HFF-Myc (cell line): ENCODE measurements around the gene CILP.

Experiments used
- DNase-seq: peaks from one replicate; pipeline ENCODE4 v3.0.0-alpha.2; 2011; ENCODE audit warnings: low read depth; ENCODE audit errors: extremely low read depth
- H3K4me3 ChIP-seq: replicated peaks from 2 replicates; pipeline ENCODE4 v1.5.1; 2011; ENCODE audit warnings: low read depth, mild to moderate bottlenecking, control low read depth, low read length
- CTCF ChIP-seq: IDR thresholded peaks from 2 replicates; pipeline ENCODE4 v1.5.1; 2012; ENCODE audit warnings: mild to moderate bottlenecking, low read depth, low read length, control low read depth; ENCODE audit errors: missing control alignments

CILP gene

GRCh38 chr15:65163041-65163440 is 48.2 kb downstream of the CILP start:
- TF ChIP-seq CTCF: no peak
- no peak overlapping the region for H3K4me3 ChIP-seq
- no peak for DNase-seq

GRCh38 chr15:65156692-65157091 is 54.6 kb downstream of the CILP start:
- no peak overlapping the region for H3K4me3 ChIP-seq
- no peak for DNase-seq
- no peak for TF ChIP-seq CTCF

- TF ChIP-seq CTCF: no peak
- no peak overlapping the region for H3K4me3 ChIP-seq
- no peak for DNase-seq
Measured at GRCh38 chr15:65154720-65155119, 56.6 kb downstream of the CILP start.

- no peak for TF ChIP-seq CTCF
- no peak for DNase-seq
- H3K4me3 ChIP-seq: no peak overlapping the region
Measured at GRCh38 chr15:65147902-65148301, 63.4 kb downstream of the CILP start.

- H3K4me3 ChIP-seq: no peak overlapping the region
- no peak for TF ChIP-seq CTCF
- DNase-seq: no peak
Measured at GRCh38 chr15:65146438-65146837, 64.8 kb downstream of the CILP start.
